ENCODE results near the gene MPPED1.

- no peak for TF ChIP-seq POLR2AphosphoS5 (IDR thresholded peaks at IDR 0.05)
- TF ChIP-seq POLR2A (IDR thresholded peaks at IDR 0.05) = no peak
These were observed 62.6 kb downstream of the MPPED1 start for GRCh38 chr22:43474161-43475101.

Data from suprapubic skin (tissue), 4 donors.